Cardiac muscle cell (in vitro differentiated cells and primary cell): ENCODE measurements around the gene GATA2. TPM values are rescaled to one million over a fixed set of nuclear protein-coding genes. Genes with fewer than 3 reads are reported as not detected.

Experiments used
- DNase-seq, 2 donors: peaks; one replicate each; pipeline versions ENCODE4 v3.0.0 to v3.0.0-alpha.2; 2010 to 2017; ENCODE audit warnings: low read depth in 1 of 2, low spot score in 1 of 2
- H3K27ac ChIP-seq: fragments of 200-600 bp; sonication (generic); 2 replicates; pipeline ENCODE4 v1.5.1; 2016
- H3K27me3 ChIP-seq: fragments of 200-600 bp; sonication (generic); 2 replicates; pipeline ENCODE4 v1.6.0; 2016; ENCODE audit warnings: control low read depth
- H3K36me3 ChIP-seq: fragments of 200-600 bp; sonication (generic); 2 replicates; pipeline ENCODE4 v1.5.1; 2016; ENCODE audit warnings: control low read depth
- H3K4me1 ChIP-seq: fragments of 200-600 bp; sonication (generic); 2 replicates; pipeline ENCODE4 v1.8.1; 2017; ENCODE audit warnings: low read depth, mild to moderate bottlenecking, mixed run types
- H3K4me3 ChIP-seq: fragments of 200-600 bp; sonication (generic); 2 replicates; pipeline ENCODE4 v1.5.1; 2016; ENCODE audit warnings: mild to moderate bottlenecking
- H3K9me3 ChIP-seq: fragments of 200-600 bp; sonication (generic); 2 replicates; pipeline ENCODE4 v1.5.1; 2017; ENCODE audit warnings: low read depth, mild to moderate bottlenecking, control low read depth
- CTCF ChIP-seq: IDR thresholded peaks from 2 replicates; pipeline ENCODE4 v1.5.1; 2012; ENCODE audit warnings: low read depth, mild to moderate bottlenecking, low read length
- polyA plus RNA-seq: library from polyadenylated mRNA; unstranded; fragments of >200 nt; fragmentation: Nextera tagmentation; extraction: Ambion mirVana; gene quantifications from 2 replicates; pipeline ENCODE4 v1.2.1, GENCODE V29; 2016
- total RNA-seq: library from RNA; depleted of rRNA; stranded (reverse); fragments of >200 nt; gene quantifications from 2 replicates; pipeline ENCODE4 v1.2.3, GENCODE V29; 2016

GATA2 gene
- total and polyA plus RNA-seq, 2 experiments from 2014 or later: 15.2 to 18.3 TPM

- no peaks in the 10 kb centered on the region for H3K36me3 ChIP-seq
- H3K4me1 ChIP-seq: no peaks in the 10 kb centered on the region
- no peak for TF ChIP-seq CTCF
- H3K27me3 ChIP-seq: peaks cover 33% of the 10 kb centered on the region
- no peaks in the 10 kb centered on the region for H3K9me3 ChIP-seq
- H3K27ac ChIP-seq: no peak overlapping the region
- no peak overlapping the region for H3K4me3 ChIP-seq
- DNase-seq: no peak
Observed at GRCh38 chr3:128473737-128474136, 19.3 kb downstream of the GATA2 start.

- H3K27ac ChIP-seq: no peak overlapping the region
- H3K36me3 ChIP-seq: no peaks in the 10 kb centered on the region
- DNase-seq: no peak
- H3K4me1 ChIP-seq: no peaks in the 10 kb centered on the region
- H3K27me3 ChIP-seq: peaks cover 33% of the 10 kb centered on the region
- H3K4me3 ChIP-seq: no peak overlapping the region
- no peak for TF ChIP-seq CTCF
- no peaks in the 10 kb centered on the region for H3K9me3 ChIP-seq
Observed at GRCh38 chr3:128473180-128473519, 19.9 kb downstream of the GATA2 start.

GRCh38 chr3:128472449-128473179 lies 20.4 kb downstream of the GATA2 start:
- DNase-seq: no peak
- H3K4me3 ChIP-seq: no peak overlapping the region
- H3K27me3 ChIP-seq: peaks cover 33% of the 10 kb centered on the region
- H3K36me3 ChIP-seq: no peaks in the 10 kb centered on the region
- H3K4me1 ChIP-seq: no peaks in the 10 kb centered on the region
- no peaks in the 10 kb centered on the region for H3K9me3 ChIP-seq
- TF ChIP-seq CTCF: no peak
- H3K27ac ChIP-seq: no peak overlapping the region

- H3K9me3 ChIP-seq: no peaks in the 10 kb centered on the region
- H3K4me3 ChIP-seq: no peak overlapping the region
- H3K27ac ChIP-seq: no peak overlapping the region
- no peak for DNase-seq
- TF ChIP-seq CTCF: no peak
- peaks cover 35% of the 10 kb centered on the region for H3K27me3 ChIP-seq
- H3K36me3 ChIP-seq: no peaks in the 10 kb centered on the region
- H3K4me1 ChIP-seq: no peaks in the 10 kb centered on the region
Observed at GRCh38 chr3:128471720-128472119, 21.3 kb downstream of the GATA2 start.

GRCh38 chr3:128471110-128471509 lies 21.9 kb downstream of the GATA2 start:
- Histone ChIP-seq H3K27ac (no peak overlapping the region), H3K4me1 (no peaks in the 10 kb centered on the region), H3K9me3 (no peaks in the 10 kb centered on the region), H3K4me3 (no peak overlapping the region), H3K27me3 (peaks cover 35% of the 10 kb centered on the region), H3K36me3 (no peaks in the 10 kb centered on the region)
- no peak for DNase-seq
- TF ChIP-seq CTCF: no peak
